ENCODE data around the gene CLSTN2. TPM values are rescaled to one million over a fixed set of nuclear protein-coding genes. Genes with fewer than 3 reads are reported as not detected.

Gene CLSTN2
- total and polyA plus RNA-seq, 2 of the 8 experiments (the other 6 are each of a cell fraction or from before 2014, with no cell fraction given) = 0.39 to 0.52 TPM

- H3K4ac ChIP-seq (replicated peaks; ENCODE audit: insufficient read length, low read depth, low read length) = no peak overlapping the region
- no peaks in the 10 kb centered on the region; a peak in 1 of 7 replicates for H3K4me1 ChIP-seq (replicated peaks in 1 of 4; ENCODE audit: control insufficient read depth in 3 of 4, insufficient read depth in 4 of 4, low read length in 3 of 4)
- no peak overlapping the region for H3K4me3 ChIP-seq (ENCODE audit: extremely low read depth in 1 of 4, insufficient read depth in 2 of 4, low read depth in 3 of 4, low read length in 4 of 4)
- H2BK20ac ChIP-seq (ENCODE audit: low read length) = no peak overlapping the region
- no peak overlapping the region for H3K56ac ChIP-seq (replicated peaks; ENCODE audit: insufficient read length, low read depth, low read length)
- no peaks in the 10 kb centered on the region for H3K79me2 ChIP-seq (ENCODE audit: control insufficient read depth in 1 of 2, insufficient read depth in 2 of 2, low read length in 2 of 2)
- no peak overlapping the region for H4K5ac ChIP-seq (ENCODE audit: insufficient read length, low read depth, low read length)
- H3K14ac ChIP-seq (ENCODE audit: insufficient read length) = no peak overlapping the region
- H3K18ac ChIP-seq (ENCODE audit: extremely low read depth, low read length) = no peak overlapping the region
- no peak overlapping the region for H2BK120ac ChIP-seq (replicated peaks; ENCODE audit: low read depth, low read length)
- H3K36me3 ChIP-seq (ENCODE audit: control insufficient read depth in 2 of 4, insufficient read depth in 4 of 4, low read length in 3 of 4) = no peaks in the 10 kb centered on the region
- no peak overlapping the region for H2BK15ac ChIP-seq (ENCODE audit: low read length)
- H3K79me1 ChIP-seq (ENCODE audit: low read depth, low read length) = no peaks in the 10 kb centered on the region
- H4K20me1 ChIP-seq (replicated peaks in 1 of 2; ENCODE audit: control insufficient read depth in 1 of 2, insufficient read depth in 2 of 2, low read length in 2 of 2) = no peaks in the 10 kb centered on the region
- no peak overlapping the region for H2BK12ac ChIP-seq (ENCODE audit: low read depth, low read length)
- no peaks in the 10 kb centered on the region for H3K23me2 ChIP-seq (ENCODE audit: low read depth, low read length)
- no peaks in the 10 kb centered on the region for H3K9me3 ChIP-seq (ENCODE audit: insufficient read depth in 2 of 2, low read depth in 1 of 2, low read length in 1 of 2)
- FAIRE-seq (no peak), DNase-seq (ENCODE audit: low read depth in 1 of 2, low spot score in 2 of 2) (no peak)
- H3K27me3 ChIP-seq (replicated peaks in 1 of 4; ENCODE audit: control insufficient read depth in 3 of 4, extremely low read depth in 1 of 4, insufficient read depth in 3 of 4, low read length in 3 of 4) = no peaks in the 10 kb centered on the region
- no peak overlapping the region for H2AFZ ChIP-seq (ENCODE audit: low read length)
- H3K4me2 ChIP-seq (ENCODE audit: insufficient read depth in 1 of 2, low read depth in 2 of 2, low read length in 2 of 2) = no peak overlapping the region
- 84% methylated on average over 3 of the region's 3 CpGs; no CpG with 5 or more reads in 1 of the 2 experiments for WGBS, 2 experiments (ENCODE audit: extremely low coverage in 1 of 2, insufficient coverage in 1 of 2, insufficient read length in 1 of 2, insufficient replicate concordance in 2 of 2, low coverage in 1 of 2, low lambda C conversion rate in 2 of 2, missing lambda C conversion rate in 1 of 2)
- no peak overlapping the region for H4K8ac ChIP-seq (ENCODE audit: extremely low read depth, insufficient read depth, low read length)
- H3K23ac ChIP-seq (ENCODE audit: insufficient read length) = no peak overlapping the region
- H3K9ac ChIP-seq (replicated peaks in 1 of 4; ENCODE audit: extremely low read depth in 1 of 4, low read depth in 3 of 4, low read length in 3 of 4) = no peak overlapping the region
- no peak overlapping the region for H2BK5ac ChIP-seq (ENCODE audit: low read depth, low read length)
- ChIA-PET POLR2A (ENCODE audit: partially characterized antibody) (no interaction called here), CTCF (ENCODE audit: partially characterized antibody) (no interaction called here)
- no peak overlapping the region for H3K27ac ChIP-seq (ENCODE audit: low read depth, low read length)
- no peak overlapping the region for H4K91ac ChIP-seq (replicated peaks; ENCODE audit: insufficient read length, low read length)
- no peak overlapping the region for H2AK5ac ChIP-seq (ENCODE audit: low read depth, low read length)
- TF ChIP-seq SIRT6 (IDR thresholded peaks at IDR 0.05; ENCODE audit: low read length) (no peak), RAD21 (IDR thresholded peaks at IDR 0.05 in 1 of 2, conservative IDR thresholded peaks at IDR 0.05 in 1 of 2; ENCODE audit: low read depth in 2 of 2, low read length in 2 of 2) (no peak), RBBP5 (IDR thresholded peaks at IDR 0.05; ENCODE audit: borderline replicate concordance, low read depth, low read length) (no peak), USF2 (IDR thresholded peaks at IDR 0.05; ENCODE audit: low read length) (no peak), CEBPB (IDR thresholded peaks at IDR 0.05; ENCODE audit: low read depth, low read length) (no peak), KDM4A (IDR thresholded peaks at IDR 0.05; ENCODE audit: low read depth, low read length, severe bottlenecking) (no peak), BRCA1 (IDR thresholded peaks at IDR 0.05; ENCODE audit: low read depth, low read length) (no peak), CTBP2 (IDR thresholded peaks at IDR 0.05; ENCODE audit: borderline replicate concordance, insufficient read depth, insufficient read length, low read length) (no peak), EZH2 (IDR thresholded peaks at IDR 0.05; ENCODE audit: low read depth, low read length, severe bottlenecking) (no peak), RFX5 (IDR thresholded peaks at IDR 0.05; ENCODE audit: borderline replicate concordance, low read depth, low read length) (no peak), BCL11A (IDR thresholded peaks at IDR 0.05; ENCODE audit: low read depth in 2 of 2, low read length in 2 of 2) (no peak), CHD1 (IDR thresholded peaks at IDR 0.05; ENCODE audit: low read depth, low read length) (no peak), KDM5A (IDR thresholded peaks at IDR 0.05; ENCODE audit: low read length) (no peak)
These were observed 526.3 kb downstream of the CLSTN2 start for GRCh38 chr3:140461250-140461649.

All from H1 (cell line).